Vagina (tissue), 2 donors: Measurements from ENCODE around the gene P2RY8. TPM values are rescaled to one million over a fixed set of nuclear protein-coding genes. Genes with fewer than 3 reads are reported as not detected.
"Not testable (repeated sequence)": the region's sequence is repeated elsewhere in the genome, so short reads cannot be mapped to it uniquely, and the experiment has no call there.

Experiments
- DNase-seq, 2 donors: peaks; one replicate each; pipeline ENCODE4 v3.0.0-alpha.2; 2017; ENCODE audit errors: extremely low spot score in 2 of 2
- H3K27ac ChIP-seq: fragments of 200-600 bp; sonication (generic); one replicate; pipeline ENCODE4 v1.5.1; 2019
- H3K27me3 ChIP-seq: fragments of 200-600 bp; sonication (generic); one replicate; pipeline ENCODE4 v1.5.1; 2019
- H3K36me3 ChIP-seq, 2 donors: fragments of 200-600 bp; sonication (generic); one replicate each; pipeline ENCODE4 v1.5.1; 2017 to 2019
- H3K4me1 ChIP-seq: fragments of 200-600 bp; sonication (generic); one replicate; pipeline ENCODE4 v1.5.1; 2019
- H3K4me3 ChIP-seq, 2 donors: fragments of 200-600 bp; sonication (generic); 1 replicate in 1 of 2; 2 replicates in 1 of 2; pipeline ENCODE4 v1.5.1; 2016 to 2019
- H3K9me3 ChIP-seq: fragments of 200-600 bp; sonication (generic); one replicate; pipeline ENCODE4 v1.5.1; 2019
- POLR2A ChIP-seq, 2 donors: fragments of 450-650 bp; IDR thresholded peaks; one replicate each; pipeline ENCODE4 v1.6.1; 2017; ENCODE audit warnings: antibody characterized with exemption in 2 of 2, mild to moderate bottlenecking in 2 of 2, moderate library complexity in 2 of 2
- POLR2AphosphoS5 ChIP-seq, 2 donors: sonication (generic); formaldehyde crosslinking; IDR thresholded peaks; one replicate each; pipeline ENCODE4 v1.9.0; 2017; ENCODE audit warnings: antibody characterized with exemption in 2 of 2, mild to moderate bottlenecking in 2 of 2, low read depth in 1 of 2; ENCODE audit not compliant: insufficient read depth in 1 of 2
- intact Hi-C: fragments of 100-400 bp; cut with DNase I; formaldehyde crosslinking; loops from one replicate; pipeline ENCODE4 v1.15.1; 2023
- total RNA-seq: library from RNA; depleted of rRNA; stranded (reverse); fragments of >200 nt; gene quantifications from one replicate; pipeline ENCODE4 v1.2.3, GENCODE V29; 2016
- TF ChIP-seq, protein P1 (sequence below), 3 experiments: fragments of 450-650 bp in 2 of 3; fragments of 200-600 bp in 1 of 3; sonication (generic) in 1 of 3; IDR thresholded peaks; one replicate each; pipeline ENCODE4 v1.5.1; 2017 to 2019; ENCODE audit warnings: antibody characterized with exemption in 3 of 3, mild to moderate bottlenecking in 2 of 3, moderate library complexity in 2 of 3

P2RY8 gene
- total RNA-seq, 1 donor from 2014 or later, result 0.74 TPM

DNA sequence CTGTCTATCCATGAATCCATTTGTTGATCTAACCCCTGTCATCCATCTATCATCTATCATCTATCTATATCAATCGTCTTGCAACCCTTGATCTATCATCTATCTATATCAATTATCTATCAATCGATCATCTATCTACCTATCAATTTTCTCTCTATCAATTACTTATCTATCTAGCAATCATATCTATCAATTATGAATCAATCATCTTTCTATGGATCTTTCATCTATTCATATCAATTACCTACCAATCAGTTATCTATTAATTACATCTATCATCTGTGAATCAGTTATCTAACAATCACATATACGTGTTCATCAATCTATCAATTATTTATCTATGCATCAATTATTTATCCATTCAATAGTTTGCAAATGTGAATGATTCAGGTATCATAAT is 59.8 kb downstream of the P2RY8 start:
- TF ChIP-seq, protein P1, sequence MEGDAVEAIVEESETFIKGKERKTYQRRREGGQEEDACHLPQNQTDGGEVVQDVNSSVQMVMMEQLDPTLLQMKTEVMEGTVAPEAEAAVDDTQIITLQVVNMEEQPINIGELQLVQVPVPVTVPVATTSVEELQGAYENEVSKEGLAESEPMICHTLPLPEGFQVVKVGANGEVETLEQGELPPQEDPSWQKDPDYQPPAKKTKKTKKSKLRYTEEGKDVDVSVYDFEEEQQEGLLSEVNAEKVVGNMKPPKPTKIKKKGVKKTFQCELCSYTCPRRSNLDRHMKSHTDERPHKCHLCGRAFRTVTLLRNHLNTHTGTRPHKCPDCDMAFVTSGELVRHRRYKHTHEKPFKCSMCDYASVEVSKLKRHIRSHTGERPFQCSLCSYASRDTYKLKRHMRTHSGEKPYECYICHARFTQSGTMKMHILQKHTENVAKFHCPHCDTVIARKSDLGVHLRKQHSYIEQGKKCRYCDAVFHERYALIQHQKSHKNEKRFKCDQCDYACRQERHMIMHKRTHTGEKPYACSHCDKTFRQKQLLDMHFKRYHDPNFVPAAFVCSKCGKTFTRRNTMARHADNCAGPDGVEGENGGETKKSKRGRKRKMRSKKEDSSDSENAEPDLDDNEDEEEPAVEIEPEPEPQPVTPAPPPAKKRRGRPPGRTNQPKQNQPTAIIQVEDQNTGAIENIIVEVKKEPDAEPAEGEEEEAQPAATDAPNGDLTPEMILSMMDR (IDR thresholded peaks at IDR 0.05), result no peak
- TF ChIP-seq POLR2A (IDR thresholded peaks at IDR 0.05) (no peak), POLR2AphosphoS5 (IDR thresholded peaks at IDR 0.05; ENCODE audit: insufficient read depth in 1 of 2, low read depth in 1 of 2) (no peak)
- no peaks in the 10 kb centered on the region for H3K9me3 ChIP-seq
- no peak overlapping the region for H3K4me3 ChIP-seq
- H3K4me1 ChIP-seq, result no peaks in the 10 kb centered on the region
- intact Hi-C loops, result no loop called here
- H3K27me3 ChIP-seq, result no peaks in the 10 kb centered on the region
- no peak overlapping the region for H3K27ac ChIP-seq
- no peak for DNase-seq
- H3K36me3 ChIP-seq, result no peaks in the 10 kb centered on the region

DNA sequence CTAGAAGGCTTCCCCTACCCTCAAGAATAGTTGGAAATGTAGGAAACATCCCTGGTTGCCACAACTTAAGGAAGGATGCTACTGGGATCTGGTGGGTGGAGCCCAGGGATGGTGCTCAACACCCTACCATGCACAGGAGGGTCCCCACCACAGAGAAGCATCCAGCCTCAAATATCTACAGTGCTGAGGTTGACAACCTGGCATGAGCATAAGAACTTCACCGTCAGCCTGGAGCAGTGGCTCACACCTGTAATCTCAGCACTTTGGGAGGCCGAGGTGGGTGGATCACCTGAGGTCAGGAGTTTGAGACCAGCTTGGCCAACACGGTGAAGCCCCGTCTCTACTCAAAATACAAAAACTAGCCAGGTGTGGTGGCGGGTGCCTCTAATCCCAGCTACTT is 60.3 kb downstream of the P2RY8 start:
- intact Hi-C loops, result no loop called here
- H3K9me3 ChIP-seq, result no peaks in the 10 kb centered on the region
- no peaks in the 10 kb centered on the region for H3K36me3 ChIP-seq
- no peak overlapping the region for H3K27ac ChIP-seq
- H3K4me3 ChIP-seq, result no peak overlapping the region
- H3K4me1 ChIP-seq, result no peaks in the 10 kb centered on the region
- DNase-seq, result peak in 1 of 2 donors; percentile 44
- H3K27me3 ChIP-seq, result no peaks in the 10 kb centered on the region
- TF ChIP-seq POLR2AphosphoS5 (IDR thresholded peaks at IDR 0.05; ENCODE audit: insufficient read depth in 1 of 2, low read depth in 1 of 2) (no peak), POLR2A (IDR thresholded peaks at IDR 0.05) (no peak)
- TF ChIP-seq, protein P1 (IDR thresholded peaks at IDR 0.05), result no peak

DNA sequence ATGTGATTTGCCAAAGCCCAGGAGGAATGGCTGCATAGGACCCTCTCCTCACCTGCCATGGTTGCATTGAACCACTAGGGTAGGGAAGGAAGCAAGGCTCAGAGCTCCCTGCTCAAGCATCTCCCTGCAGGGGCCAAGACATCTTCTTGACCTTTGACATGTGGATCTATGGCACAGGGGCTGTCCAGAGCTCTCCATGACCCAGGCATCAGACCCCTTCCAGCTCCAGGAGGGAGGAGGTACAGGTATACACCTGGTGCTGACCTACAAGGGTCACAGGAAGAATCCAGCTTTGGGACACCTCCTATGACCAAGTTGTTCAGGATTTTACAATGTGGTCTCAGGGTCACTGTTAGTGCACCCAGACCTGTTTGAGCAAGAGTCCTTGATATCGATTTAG is 61.1 kb downstream of the P2RY8 start:
- DNase-seq, result peak in 1 of 2 donors; percentile 54
- Histone ChIP-seq H3K36me3 (no peaks in the 10 kb centered on the region), H3K9me3 (no peaks in the 10 kb centered on the region), H3K4me3 (no peak overlapping the region), H3K27ac (no peak overlapping the region), H3K4me1 (no peaks in the 10 kb centered on the region), H3K27me3 (no peaks in the 10 kb centered on the region)
- intact Hi-C loops, result no loop called here
- TF ChIP-seq POLR2A (IDR thresholded peaks at IDR 0.05) (no peak), POLR2AphosphoS5 (IDR thresholded peaks at IDR 0.05; ENCODE audit: insufficient read depth in 1 of 2, low read depth in 1 of 2) (no peak)
- TF ChIP-seq, protein P1 (IDR thresholded peaks at IDR 0.05), result no peak

DNA sequence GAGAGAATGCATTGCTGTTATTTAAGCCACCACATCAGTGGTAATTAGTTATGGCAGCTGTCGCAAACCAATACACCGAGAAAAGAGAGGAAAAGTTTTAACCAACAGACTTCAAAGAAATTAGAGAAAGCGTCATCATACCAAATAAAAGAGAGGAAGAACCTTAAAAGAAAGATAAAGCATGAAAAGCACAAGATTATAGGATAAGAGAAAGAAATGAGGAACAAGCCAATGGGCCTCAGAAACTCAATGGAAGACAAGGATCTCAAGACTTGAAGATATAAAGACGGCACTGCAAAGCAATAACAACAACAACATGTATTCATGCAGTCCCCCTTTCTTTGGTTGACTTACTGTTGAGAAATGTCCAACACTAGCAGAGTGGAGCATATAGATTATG is 61.5 kb downstream of the P2RY8 start:
- H3K4me3 ChIP-seq, result no peak overlapping the region
- no peaks in the 10 kb centered on the region for H3K4me1 ChIP-seq
- H3K36me3 ChIP-seq, result no peaks in the 10 kb centered on the region
- H3K9me3 ChIP-seq, result no peaks in the 10 kb centered on the region
- intact Hi-C loops, result no loop called here
- H3K27me3 ChIP-seq, result no peaks in the 10 kb centered on the region
- no peak for DNase-seq
- TF ChIP-seq POLR2AphosphoS5 (IDR thresholded peaks at IDR 0.05; ENCODE audit: insufficient read depth in 1 of 2, low read depth in 1 of 2) (no peak), POLR2A (IDR thresholded peaks at IDR 0.05) (no peak)
- TF ChIP-seq, protein P1 (IDR thresholded peaks at IDR 0.05), result no peak
- H3K27ac ChIP-seq, result no peak overlapping the region

DNA sequence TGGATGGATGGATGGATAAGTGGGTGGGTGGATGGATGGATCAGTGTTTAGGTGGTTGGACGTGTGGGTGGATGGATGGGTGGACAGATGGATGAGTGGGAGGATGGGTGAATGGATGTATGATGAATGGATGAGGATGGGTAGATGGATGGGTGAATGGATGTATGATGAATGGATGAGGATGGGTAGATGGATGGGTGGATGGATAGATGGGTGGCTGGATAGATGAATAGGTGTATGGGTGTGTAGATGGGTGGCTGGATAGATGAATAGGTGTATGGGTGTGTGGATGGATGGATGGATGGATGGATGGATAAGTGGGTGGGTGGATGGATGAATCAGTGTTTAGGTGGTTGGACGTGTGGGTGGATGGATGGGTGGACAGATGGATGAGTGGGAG is 62.4 kb downstream of the P2RY8 start:
- H3K36me3 ChIP-seq, H3K4me1 ChIP-seq, H3K9me3 ChIP-seq, H3K27me3 ChIP-seq, H3K4me3 ChIP-seq, H3K27ac ChIP-seq, intact Hi-C loops: not testable (repeated sequence)
- peak in 1 of 2 donors; percentile 10 for DNase-seq

DNA sequence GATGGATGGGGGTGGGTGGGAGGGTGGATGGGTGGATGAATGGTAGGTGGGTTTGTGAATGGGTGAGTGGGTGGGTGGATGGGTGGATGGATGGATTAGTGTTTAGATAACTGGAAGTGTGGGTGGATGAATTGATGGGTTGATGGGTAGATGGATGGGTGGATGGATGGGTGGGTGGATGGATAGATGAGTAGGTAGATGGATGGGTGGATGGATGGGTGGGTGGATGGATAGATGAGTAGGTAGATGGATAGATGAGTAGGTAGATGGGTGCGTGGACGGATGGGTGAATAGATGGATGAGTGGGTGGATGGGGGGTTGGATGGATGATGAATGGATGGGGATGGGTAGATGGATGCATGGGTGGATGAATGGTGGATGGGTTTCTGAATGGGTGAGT is 64.0 kb downstream of the P2RY8 start:
- no peaks in the 10 kb centered on the region for H3K27me3 ChIP-seq
- H3K27ac ChIP-seq, result no peak overlapping the region
- H3K36me3 ChIP-seq, result no peaks in the 10 kb centered on the region
- DNase-seq, result peak in 1 of 2 donors; percentile 67
- TF ChIP-seq POLR2A (IDR thresholded peaks at IDR 0.05) (no peak), POLR2AphosphoS5 (IDR thresholded peaks at IDR 0.05; ENCODE audit: insufficient read depth in 1 of 2, low read depth in 1 of 2) (no peak)
- TF ChIP-seq, protein P1 (IDR thresholded peaks at IDR 0.05), result no peak
- H3K9me3 ChIP-seq, result no peaks in the 10 kb centered on the region
- intact Hi-C loops, result no loop called here
- H3K4me1 ChIP-seq, result no peaks in the 10 kb centered on the region
- no peak overlapping the region for H3K4me3 ChIP-seq
